Stimulated activated CD4-positive, alpha-beta T cell treated with anti-CD3 and anti-CD28 coated beads, Interleukin-15, amount 100 ng/mL, for 24 hours (primary cell): Measurements from ENCODE around the gene NR1D2.

ENCODE experiments used
- DNase-seq: peaks from one replicate; pipeline ENCODE4 v3.0.0-alpha.2; 2020

NR1D2 gene

GRCh38 chr3:23932571-23932970, 12.5 kb upstream of the NR1D2 start:
- no peak for DNase-seq

GRCh38 chr3:23934253-23934652, 10.8 kb upstream of the NR1D2 start:
- no peak for DNase-seq

DNA sequence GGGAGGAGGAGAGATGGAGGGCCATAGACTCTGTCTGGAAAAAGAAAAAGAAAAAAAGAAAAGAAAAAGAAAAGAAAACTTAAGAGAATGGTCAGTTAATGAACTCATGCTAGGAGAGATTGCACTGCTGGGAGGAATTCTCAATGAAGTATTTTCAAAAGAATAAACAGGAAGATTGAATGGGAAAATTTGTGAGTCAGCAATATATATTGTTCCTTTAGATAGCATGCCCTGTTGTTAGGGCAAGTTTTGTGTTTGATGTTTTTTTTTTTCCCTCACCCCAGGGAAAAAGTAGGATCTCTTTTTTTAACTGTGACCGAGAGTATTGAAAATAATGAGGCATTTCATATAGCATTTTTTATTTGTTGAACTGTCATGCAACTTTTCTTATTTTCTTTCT, 7.8 kb upstream of the NR1D2 start:
- DNase-seq = no peak

- DNase-seq = no peak
Observed at GRCh38 chr3:23938688-23939087, 6.4 kb upstream of the NR1D2 start.

DNA sequence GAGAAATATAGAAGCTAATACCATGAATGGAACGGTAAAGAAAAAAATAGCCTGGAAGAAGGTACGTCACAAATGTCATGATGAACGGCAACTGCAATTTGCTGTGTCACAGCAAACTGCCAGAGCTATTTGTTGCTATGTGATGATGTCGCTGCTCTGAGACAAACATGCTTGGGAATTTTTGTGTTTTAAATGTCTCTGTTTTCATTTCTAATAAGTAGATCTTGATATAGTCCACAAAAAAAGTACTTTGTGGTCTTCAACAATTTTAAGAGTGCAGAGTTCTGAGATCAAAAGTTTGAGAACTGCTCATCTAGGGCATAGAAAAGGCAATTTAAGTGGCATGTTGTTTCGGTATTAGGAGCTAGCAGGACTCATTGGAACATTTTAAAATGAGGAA, 4.3 kb upstream of the NR1D2 start:
- no peak for DNase-seq

DNA sequence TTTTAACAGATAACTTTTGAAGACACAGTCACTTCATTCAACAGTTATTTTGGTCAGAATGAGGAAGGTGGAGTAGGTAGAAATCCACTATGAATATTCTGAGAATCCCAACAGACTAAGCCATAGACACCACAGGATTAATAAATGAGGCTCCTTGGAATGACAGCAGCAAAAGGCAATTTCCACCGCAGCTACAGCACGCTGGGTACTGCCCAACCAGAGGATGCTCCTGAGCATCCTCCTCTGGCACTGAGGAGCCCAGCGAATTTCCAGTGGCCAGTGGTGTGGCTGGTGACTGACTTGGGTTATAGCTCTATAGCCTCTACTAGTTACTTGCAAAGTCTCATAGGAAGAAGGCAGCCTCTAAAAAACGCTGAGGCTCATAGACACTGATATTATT, 3.6 kb upstream of the NR1D2 start:
- DNase-seq = no peak

GRCh38 chr3:23942546-23942945, 2.5 kb upstream of the NR1D2 start:
- no peak for DNase-seq

GRCh38 chr3:23944007-23944783, 891 bp upstream of the NR1D2 start:
- DNase-seq = no peak

DNA sequence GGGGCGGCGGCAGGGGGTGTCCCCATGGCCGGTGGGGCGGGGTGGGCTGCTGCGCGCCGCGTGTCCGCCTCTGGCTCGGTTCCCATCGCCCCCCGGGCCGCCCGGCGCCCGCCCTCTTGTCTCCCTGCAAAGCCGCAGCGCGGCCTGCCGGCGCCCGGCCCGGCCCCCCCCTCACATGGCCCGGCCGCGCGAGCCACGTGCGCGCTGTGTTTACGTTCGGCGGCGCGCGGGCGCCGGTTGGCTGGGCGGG, 502 bp downstream of the NR1D2 start:
- no peak for DNase-seq

DNA sequence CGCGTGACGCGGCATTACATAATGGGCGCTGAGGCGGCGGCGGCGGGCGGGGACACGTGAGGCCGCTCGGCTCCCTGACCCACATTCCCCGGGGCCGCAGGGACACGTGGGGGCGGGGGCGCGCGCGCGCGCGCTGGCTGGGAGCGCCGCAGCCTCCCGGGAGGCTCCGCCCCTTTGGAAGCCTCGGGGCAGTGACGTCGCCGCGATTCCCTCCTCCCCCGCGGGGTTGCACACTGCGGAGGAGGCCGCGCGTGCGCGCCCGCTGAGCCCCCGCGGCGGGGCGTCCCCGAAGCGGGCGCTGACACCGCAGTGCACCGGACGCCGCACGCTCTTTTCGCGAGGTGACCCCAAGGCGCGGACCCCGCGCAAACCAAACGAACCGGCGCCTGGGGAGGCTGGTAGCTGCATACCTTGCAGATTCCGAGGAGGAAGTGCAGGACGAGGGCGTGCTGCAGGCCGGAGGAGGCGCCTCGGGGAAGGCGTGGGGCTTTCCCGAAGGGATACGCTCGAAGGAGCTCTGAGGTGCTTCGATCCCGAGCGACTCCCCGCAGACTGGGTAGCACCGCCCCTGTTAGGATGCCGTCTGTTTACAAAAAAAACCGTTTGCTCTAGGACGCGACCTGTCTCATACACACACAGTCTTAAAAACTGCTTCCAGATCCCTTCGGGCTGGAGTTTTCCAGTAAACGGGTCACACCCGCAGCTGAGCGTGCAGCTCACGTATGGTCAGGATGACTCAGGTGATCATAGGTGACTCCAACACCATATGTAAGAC, 1.0 kb downstream of the NR1D2 start:
- peak; percentile 97 for DNase-seq

DNA sequence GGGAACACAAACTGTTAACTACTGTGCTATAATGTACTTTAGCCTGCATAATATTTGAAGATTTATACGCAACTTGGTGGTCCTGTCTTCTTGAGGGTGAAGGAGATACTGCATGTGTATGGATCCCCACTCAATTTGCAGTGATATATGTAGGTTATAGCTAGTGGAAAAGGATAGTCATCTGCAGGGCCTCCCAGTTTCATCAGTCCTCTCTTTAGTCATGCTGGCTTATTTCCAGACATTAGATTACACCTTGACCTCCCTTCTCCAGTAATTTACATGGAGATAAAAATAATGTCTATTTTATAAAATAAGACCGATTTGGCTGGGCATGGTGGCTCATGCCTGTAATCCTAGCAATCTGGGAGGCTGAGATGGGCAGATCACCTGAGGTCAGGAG, 3.7 kb downstream of the NR1D2 start:
- no peak for DNase-seq

- no peak for DNase-seq
Observed at GRCh38 chr3:23949784-23950183, 4.7 kb downstream of the NR1D2 start.

- DNase-seq = no peak
Observed at GRCh38 chr3:23950293-23950692, 5.2 kb downstream of the NR1D2 start.

- no peak for DNase-seq
Observed at GRCh38 chr3:23952646-23953045, 7.6 kb downstream of the NR1D2 start.

DNA sequence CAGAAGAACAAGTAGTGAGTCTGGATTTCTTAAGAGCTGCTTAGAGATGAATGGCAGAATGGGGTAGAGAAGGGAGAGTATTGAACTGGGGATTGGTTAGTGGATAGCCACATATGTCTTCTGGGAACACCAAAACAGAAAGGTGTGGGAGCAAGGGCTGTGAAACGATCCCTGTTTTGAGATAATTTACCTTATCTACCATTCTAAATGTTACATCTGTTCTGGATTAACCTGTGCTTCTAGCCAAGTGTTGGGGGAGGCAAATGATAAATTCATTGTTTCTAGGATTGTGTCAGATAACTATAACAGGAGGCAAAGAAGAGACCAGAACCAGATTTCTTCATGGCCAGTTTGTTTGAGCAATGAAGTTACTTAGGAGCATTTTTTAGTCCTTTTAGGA, 8.4 kb downstream of the NR1D2 start:
- DNase-seq = no peak

DNA sequence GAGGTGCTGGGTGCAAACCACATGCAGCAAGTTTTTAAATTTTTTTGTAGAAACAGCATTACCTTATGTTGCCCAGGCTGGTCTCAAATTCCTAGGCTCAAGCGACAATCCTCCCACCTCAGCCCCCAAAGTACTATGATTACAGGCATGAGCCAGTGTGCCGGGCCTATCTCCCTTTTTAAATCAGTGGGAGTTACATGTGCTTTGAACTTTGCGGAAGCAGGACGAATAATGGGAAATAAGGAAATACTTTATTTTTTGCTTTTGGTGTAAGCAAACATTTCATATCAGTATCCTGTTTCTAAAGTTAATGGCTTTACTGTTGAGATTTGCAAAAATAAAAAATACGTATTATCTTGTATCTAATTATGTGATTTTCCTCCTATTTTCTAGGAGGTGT, 9.1 kb downstream of the NR1D2 start:
- DNase-seq = no peak

GRCh38 chr3:23956701-23957100, 11.6 kb downstream of the NR1D2 start:
- no peak for DNase-seq

GRCh38 chr3:23959135-23959900, 14.2 kb downstream of the NR1D2 start:
- peak; percentile 24 for DNase-seq

DNA sequence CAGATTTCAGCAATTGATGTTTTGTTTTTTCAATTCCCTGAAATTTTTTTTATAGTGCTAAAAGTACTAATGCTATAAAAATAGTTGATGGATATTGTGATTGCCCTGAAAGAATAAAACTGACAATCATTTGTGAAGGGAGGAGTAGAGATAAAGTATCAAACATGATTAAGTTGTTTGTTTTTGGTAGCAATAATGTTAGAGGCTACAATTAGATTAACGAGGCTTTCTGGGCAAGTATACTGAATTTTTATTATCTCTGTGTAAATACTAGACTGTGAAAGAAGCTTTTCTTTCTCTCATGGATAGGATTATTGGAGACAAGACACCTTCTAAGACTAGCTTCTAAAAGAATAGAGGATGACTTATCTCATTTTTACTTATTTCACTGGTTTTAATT, 15.6 kb downstream of the NR1D2 start:
- DNase-seq = no peak

DNA sequence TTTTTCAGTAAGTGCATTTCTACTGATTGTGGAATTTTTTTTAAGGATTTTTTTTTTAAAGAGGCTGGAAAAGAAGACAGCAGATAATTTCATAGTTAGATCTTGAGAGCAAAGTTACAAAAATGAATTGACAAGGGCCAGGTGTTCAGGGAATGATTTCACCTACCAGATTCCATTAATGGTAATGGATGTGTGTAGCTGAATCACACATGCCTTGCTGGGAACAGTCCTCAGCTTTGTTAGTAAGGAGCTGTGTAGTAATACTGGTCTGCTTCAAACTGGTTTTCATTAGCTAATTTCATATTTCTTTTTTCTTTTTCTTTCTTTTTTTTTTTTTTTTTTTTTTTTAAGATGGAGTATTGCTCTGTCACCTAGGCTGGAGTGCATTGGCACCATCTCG, 16.0 kb downstream of the NR1D2 start:
- DNase-seq = no peak

- no peak for DNase-seq
Observed at GRCh38 chr3:23961913-23962312, 16.8 kb downstream of the NR1D2 start.

DNA sequence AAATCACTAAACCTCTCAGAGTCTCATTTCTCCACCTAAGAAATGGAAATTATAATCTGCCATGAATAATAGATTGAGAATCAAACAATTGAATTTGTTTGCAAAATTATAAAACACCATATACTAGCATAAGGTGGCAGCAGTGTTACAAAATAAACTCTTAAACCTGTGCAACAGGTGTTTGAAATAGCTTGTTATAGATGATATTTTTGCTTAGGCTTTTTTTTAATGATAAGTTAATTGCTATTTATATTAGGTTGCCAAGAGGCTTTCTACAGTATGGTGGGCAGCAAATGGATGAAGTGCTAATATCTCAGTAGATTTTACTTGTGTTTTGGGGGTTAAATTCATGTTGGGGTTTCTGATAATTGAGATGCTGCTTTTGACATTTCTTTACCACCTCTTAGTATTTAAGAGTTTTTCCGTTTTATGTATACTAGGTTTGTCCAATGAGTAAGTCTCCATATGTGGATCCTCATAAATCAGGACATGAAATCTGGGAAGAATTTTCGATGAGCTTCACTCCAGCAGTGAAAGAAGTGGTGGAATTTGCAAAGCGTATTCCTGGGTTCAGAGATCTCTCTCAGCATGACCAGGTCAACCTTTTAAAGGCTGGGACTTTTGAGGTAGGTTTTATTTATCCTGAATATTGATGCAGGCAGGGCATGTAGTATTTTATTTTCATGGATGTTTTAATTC, 19.6 kb downstream of the NR1D2 start:
- no peak for DNase-seq

- no peak for DNase-seq
Observed at GRCh38 chr3:23966328-23966727, 21.2 kb downstream of the NR1D2 start.
